ENCODE data around the gene LMO2. TPM values are rescaled to one million over a fixed set of nuclear protein-coding genes. Genes with fewer than 3 reads are reported as not detected.
A peak's percentile ranks its signal among the peaks of the same experiment; 100 is the strongest.
"Not testable (repeated sequence)": the region's sequence is repeated elsewhere in the genome, so short reads cannot be mapped to it uniquely, and the experiment has no call there.

Gene LMO2
- total RNA-seq: 14.0 TPM

- no peak for DNase-seq (ENCODE audit: low spot score)
These were observed at the start of gene LMO2 for GRCh38 chr11:33891714-33892327. TSS of gene LMO2 (minus strand) at chr11:33892076. CDS start at chr11:33869716, 22,360 bp downstream.

DNA sequence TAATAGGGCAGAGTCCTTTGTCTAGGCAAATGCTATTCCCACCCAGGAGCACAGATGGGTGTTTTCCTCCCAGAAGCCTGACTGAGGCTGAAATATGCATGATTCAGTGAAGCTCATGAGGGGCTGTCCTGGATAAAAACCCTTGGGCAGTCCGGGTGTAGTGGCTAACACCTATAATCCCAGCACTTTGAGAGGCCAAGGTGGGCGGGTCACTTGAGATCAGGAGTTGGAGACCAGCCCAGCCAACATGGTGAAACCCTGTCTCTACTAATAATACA, 48.6 kb upstream of the LMO2 start:
- no peak for DNase-seq (ENCODE audit: low spot score)

GRCh38 chr11:33936725-33937604, 45.1 kb upstream of the LMO2 start:
- DNase-seq (ENCODE audit: low spot score): peak; percentile 63

- DNase-seq (ENCODE audit: low spot score): no peak
These were observed 43.9 kb upstream of the LMO2 start for GRCh38 chr11:33935461-33936456.

GRCh38 chr11:33935005-33935404, 43.1 kb upstream of the LMO2 start:
- no peak for DNase-seq (ENCODE audit: low spot score)

- no peak for DNase-seq (ENCODE audit: low spot score)
These were observed 42.6 kb upstream of the LMO2 start for GRCh38 chr11:33934450-33934849.

- DNase-seq (ENCODE audit: low spot score): no peak
These were observed 41.7 kb upstream of the LMO2 start for GRCh38 chr11:33933602-33934001.

DNA sequence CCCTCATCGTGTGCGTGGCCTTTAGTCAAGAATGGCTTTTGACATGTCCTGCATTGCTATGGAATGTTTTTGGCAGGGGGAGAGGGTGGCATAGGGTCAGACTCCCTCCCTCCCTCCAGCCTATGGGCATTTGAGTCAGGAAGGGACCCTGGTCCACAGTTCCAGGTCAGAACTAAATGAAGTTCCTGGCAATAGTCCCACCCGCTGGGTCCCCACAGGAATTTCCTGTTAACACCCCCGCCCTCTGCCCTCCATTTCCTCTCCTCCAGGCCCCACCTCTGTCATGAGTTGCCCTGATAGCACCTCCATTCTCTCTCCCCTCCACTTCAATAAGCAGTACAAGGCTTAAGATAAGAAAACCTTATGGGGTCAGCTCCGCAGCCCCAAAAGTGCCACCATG, 40.8 kb upstream of the LMO2 start:
- no peak for DNase-seq (ENCODE audit: low spot score)

- DNase-seq (ENCODE audit: low spot score): not testable (repeated sequence)
These were observed 40.0 kb upstream of the LMO2 start for GRCh38 chr11:33931739-33932366.

DNA sequence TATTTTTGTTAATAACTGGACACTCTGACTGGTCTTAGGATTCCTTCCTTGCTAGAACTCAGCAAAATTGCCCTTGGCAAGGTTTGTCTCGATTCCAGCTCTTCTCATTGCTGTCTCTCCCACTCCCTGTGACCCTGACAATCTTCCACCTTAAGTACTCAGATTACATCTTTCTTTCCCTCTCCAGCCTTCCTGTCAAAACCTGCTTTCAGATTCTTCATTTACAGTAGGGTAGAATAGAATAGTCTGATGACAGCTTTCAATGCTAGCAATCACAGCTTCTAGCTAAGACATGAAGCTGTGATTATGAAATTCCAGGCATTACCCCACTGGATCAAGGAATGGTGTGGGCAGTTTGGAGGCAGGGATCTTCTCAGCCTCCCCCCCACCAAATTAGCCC, 39.2 kb upstream of the LMO2 start:
- no peak for DNase-seq (ENCODE audit: low spot score)

DNA sequence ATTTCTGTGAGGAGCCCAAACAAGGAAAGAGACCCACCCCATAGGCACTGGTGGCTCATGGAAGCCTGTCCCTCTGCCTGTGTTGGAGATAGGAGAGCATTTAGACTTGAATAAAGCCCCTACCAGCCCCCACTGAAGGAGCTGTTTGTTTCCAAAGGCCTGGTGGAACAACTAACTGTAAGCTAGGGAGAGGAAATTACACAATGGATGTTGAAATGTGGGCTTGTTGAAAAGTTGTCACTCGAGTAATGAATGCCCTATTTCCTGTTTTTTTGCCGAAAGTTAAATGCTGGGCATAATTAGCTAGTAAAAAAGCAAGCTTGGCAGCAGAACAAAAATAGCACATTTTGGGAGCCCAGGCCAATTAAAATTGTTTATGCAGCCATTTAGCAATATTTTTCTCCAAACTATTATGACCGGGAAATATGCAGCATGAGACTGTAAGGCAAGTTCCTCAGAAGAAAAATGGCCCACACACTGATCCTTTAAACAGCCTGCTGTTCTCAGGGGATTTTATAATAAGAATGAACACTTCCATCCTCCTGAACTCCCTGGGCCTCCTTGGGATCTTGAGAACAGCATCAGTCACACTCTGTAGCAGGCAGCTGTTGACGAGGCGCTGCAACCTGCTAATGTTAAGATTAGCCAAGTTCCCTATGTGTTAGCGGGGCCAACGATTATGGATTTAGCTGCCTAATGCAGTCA, 38.6 kb upstream of the LMO2 start:
- DNase-seq (ENCODE audit: low spot score): no peak

DNA sequence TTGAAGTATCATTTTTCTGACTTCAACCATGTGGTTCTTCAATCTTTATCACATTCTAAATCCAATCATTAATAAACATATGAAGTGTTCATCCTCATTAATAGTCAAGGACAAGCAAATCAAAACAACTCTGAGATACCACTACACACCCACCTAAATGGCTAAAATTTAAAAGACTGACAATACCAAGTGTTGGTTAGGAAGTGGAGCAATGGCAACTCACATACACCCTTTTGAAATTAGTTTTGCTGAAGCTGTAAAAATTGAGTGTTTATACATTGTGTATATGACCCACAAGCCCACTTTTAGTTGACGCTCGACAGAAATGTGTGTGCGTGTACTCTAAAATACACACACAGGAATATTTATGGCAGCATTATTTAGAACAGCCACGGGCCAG, 36.7 kb upstream of the LMO2 start:
- no peak for DNase-seq (ENCODE audit: low spot score)

DNA sequence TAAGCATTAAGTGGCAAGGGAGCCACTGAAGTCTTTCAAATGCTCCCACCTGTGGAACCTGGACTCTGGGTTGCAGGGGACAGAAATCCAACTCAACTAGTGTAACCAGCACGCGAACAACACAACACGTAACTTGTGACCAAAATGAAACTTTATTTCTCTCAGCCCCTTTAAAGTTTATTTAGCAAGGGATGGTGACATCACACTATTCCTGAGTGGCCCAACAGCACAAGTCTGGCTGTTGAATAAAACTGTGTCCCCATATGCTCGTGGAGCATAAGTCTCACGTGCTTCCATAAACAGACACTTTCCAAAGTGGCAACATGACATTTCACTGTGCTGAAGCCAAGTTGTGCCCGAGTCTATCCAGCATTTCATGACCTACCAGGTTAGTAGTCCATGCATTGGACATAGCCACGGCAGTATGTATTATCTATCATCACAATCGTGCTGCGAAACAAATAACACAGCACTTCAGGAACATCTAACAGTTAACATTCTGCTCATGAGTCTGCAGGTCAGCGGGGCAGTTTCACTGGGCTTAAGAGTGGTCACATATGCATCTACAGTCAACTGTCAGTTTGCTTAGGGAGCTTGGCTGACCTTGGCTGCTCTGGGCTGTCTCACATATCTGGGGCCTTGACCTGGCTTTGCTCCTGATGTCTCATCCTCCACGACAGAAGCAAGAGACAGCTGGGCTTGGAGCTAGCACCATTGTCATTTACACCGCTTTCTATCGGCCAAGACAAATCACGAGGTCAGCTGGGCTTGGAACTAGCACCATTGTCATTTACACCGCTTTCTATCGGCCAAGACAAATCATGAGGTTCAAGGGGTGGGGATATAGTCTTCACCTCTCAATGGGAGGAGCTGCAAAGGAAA, 35.0 kb upstream of the LMO2 start:
- DNase-seq (ENCODE audit: low spot score): no peak

DNA sequence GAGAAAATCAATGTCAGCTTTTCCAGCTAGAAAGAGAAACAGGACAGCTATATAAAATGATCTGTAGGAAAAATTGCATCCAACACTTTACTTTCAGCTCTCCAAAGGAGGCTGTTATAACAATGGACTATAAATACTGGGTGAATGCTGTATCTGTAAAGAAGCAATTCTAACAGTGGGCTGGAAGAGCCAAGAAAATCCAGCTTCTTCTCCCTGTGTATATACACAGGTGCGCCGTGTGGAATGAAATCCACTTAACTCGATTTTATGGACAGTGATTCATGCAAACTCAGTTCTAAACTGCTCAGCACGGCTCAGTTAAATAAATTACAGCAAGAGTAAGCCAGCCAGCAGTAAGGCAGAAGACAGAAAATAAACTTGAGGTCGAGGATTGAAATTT, 32.5 kb upstream of the LMO2 start:
- DNase-seq (ENCODE audit: low spot score): no peak

DNA sequence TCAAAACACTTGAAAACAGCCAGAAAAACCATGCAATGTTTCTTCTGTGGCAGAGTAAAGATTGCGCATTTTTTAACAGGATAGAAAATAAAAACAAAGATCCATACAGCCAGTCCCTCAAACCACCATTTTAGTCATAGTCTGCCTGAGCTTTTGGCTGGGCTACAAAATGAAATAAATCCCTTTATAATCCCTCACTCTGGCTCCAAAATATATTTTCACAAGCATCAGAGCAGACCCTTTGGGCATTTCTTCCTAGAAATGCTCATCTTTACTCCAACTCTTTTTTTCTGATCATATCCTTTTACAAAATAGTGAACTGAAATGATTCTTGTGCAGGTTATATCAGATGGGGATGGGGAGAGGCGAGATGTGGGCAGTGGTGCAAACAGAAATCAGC, 31.8 kb upstream of the LMO2 start:
- DNase-seq (ENCODE audit: low spot score): no peak

DNA sequence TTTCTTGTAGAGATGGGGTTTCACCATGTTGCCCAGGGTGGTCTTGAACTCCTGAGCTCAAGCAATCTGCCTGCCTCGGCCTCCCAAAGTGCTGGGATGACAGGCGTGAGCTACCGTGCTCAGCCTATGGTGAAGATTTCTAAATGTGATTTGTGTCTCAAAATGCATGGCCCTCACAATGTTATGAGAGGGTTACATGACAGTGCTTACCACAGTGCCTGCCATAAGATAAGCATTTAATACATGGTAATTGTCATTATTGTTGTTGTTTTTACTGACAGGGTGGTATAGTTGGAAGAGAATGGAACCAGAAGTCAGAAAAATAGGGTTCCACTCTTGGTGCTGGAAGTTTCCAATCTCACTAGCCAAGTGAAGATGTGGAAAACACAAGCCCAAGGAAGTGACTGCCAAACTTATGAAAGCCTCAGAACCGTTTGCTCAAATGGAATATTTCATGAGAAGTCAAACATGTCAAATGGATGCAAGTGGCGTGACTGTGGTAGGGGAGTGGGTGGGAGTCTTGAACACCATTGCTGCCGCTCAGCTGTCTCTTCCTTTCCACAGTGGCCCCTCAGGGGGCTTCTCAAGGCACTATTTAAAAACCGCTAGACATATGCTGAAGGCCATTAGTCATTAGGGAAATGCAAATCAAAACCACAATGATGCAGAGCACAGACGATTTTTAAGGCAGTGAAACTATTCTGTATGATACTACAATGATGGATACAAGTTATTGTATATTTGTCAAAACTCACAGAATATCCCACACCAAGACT, 29.1 kb upstream of the LMO2 start:
- no peak for DNase-seq (ENCODE audit: low spot score)

DNA sequence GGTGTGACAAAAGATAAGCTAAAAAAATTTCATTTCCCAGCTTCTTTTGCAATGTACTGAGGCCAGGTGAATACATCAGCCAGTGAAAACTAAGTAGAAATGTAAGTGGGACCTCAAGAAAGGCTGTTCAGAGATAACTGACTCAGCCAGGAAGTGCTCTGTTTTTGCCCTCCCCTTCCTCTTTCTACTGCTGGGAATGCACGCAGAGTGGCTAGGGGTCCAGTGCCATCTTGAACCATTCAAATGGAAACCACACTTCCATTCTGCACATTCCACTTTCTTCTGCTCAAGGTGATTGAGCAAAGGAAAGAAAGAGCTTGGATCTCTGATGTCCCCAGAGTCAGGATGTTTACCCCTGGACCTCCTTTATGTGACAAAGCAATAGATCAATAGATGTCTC, 27.8 kb upstream of the LMO2 start:
- DNase-seq (ENCODE audit: low spot score): no peak

DNA sequence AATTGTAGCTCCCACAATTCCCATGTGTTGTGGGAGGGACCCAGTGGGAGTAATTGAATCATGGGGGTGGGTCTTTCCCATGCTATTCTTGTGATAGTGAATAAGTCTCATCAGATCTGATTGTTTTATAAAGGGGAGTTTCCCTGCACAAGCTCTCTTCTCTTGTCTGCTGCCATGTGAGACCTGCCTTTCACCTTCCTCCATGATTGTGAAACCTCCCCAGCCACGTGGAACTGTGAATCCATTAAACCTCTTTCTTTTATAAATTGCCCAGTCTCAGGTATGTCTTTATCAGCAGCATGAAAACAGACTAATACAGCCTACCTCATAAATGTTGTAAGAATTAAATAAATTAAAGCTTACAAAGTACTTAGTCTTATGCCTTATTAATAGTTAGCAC, 25.5 kb upstream of the LMO2 start:
- not testable (repeated sequence) for DNase-seq (ENCODE audit: low spot score)

GRCh38 chr11:33916736-33917135, 24.9 kb upstream of the LMO2 start:
- no peak for DNase-seq (ENCODE audit: low spot score)

Measured in ureter (tissue), 1 donor.